Activated CD4-positive, alpha-beta T cell treated with anti-CD3 and anti-CD28 coated beads, Interleukin-2, amount 50 U/mL, for 4 hours (primary cell): Measurements from ENCODE around the gene PFDN4.
A peak's percentile ranks its signal among the peaks of the same experiment; 100 is the strongest.

Experiments used
- DNase-seq, 2 experiments: peaks; one replicate each; pipeline ENCODE4 v3.0.0-alpha.2; 2020

Gene PFDN4, protein sequence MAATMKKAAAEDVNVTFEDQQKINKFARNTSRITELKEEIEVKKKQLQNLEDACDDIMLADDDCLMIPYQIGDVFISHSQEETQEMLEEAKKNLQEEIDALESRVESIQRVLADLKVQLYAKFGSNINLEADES

DNA sequence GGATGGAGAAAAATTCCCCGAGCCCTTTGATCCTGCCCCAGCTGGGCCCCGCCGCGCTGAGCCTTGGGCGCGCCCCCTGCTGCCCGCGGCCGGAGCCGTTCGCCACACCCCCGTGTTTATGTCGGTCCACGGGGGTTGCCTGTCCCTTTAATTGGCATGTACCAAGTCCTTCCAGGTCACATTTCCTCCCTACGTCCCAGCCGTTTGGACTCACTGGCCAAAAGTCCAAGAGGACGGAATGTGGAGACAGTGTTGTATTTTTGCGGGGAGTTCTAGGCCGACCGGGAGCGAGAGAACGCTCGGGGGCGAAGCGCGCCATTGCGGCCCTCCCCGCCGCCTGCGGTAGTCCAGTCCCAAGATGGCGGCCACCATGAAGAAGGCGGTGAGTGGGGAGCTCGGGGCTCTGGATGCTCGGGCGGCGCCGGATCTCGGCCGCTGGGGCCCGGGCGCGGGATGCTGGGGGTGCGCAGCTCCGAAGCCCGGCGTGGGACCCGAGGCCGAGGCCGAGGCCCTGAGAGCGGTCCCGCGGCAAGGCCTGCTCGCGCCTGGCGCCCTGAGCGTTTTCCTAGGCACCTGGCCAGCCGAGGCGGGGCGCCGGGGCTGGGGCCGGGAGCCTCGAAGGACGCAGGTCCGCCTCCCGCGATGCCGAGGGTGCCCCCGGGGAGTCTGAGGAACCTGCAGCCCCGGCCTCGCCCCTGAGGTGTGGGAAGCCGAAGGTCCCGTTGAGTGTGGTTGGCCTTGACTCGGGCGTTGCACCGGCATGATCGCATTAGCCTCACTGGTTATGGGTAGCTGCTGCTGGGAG lies at the start of gene PFDN4:
Gene PFDN4 (plus strand): TSS at position 345 of the 805 bp plus-strand sequence. CDS start 14 bp downstream, at position 359.
- DNase-seq, result peak; percentile 62 to 69

DNA sequence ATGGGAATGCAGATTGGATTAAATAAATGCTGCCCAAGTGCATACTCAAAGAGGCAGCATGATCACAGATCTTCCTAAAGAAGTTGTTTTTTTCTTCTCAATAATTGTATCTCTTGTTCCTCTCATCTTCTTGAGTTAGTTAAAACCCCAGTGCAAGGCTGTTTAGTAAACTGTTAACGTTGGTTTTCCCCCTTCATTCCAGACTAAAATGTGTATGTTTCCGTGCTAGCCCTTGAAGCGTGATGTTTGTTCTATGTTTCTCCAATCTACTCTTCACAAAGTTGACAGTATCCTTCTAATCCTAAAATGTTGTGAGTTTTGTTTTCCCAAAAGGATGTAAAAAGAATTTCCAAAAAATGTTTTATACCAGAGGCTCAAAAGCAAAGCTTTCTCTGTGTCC lies 49.7 kb upstream of the PFDN4 start:
- no peak for DNase-seq

DNA sequence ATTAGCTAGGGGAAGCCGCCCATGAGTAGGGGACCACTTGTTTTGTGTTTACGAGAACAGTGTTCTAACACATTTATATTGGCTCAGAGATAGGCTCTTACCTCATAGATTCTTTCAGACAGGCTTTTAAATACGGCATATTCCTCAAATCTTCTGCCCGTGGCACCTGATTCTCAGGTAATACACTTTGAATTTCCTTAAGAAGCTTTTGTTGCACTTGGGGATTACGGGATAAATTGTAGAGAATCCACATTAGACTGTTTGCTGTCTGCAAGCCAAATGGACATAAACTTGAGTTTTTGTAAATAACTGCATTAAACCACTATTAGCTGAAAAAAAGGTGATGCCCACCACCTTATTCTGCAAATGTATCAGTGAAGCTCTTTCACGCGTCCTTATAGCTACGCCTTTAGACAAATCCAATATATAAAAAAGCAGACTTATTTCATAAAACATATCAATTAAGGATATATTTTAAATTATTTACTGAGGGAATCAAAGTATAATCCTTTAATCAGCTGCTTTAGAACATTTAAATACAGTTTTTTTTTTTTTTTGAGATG lies 49.0 kb upstream of the PFDN4 start:
- DNase-seq, result no peak

DNA sequence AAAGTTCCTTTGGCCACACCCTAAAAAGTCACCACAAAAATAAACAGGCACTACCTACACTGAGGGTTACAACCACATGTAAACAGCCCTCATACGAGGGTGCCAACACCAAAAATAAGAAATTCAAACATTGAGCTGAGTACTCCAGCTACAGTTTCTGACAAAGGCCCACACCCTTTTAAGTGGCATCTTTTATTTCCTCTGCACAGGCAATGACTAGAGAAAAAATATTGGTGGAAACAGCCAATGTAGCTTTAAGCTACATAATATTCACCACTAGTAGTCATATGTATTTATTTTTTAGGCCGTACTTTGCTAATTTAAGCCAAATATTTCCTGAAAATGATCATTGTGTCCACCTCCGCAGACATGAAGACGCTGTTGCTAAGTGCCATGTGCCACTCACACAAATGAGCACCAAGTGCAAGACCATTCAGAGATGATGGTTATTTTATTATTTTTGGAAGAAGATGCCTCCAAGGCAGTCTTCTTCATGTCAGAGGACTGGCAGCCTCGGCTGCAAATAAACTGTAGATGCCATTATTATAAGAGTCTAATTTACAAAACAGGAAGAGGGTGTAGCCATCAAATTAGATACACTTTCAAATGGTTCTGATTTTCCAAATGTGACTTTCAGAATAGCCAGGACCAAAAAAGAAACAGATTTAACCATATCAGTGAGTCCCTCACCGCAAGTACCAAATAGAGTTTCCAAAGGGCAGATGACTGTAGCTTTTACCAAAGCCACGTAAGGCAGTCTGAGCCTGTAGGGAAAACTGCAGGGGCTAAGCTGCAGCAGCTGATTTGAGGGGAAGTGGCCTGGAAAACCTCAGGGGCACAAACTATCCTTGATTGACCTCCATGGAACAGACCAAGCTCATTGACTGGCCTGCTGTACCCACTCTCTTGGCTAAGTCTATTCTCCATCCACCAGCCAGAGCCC lies 47.6 kb upstream of the PFDN4 start:
- no peak for DNase-seq

DNA sequence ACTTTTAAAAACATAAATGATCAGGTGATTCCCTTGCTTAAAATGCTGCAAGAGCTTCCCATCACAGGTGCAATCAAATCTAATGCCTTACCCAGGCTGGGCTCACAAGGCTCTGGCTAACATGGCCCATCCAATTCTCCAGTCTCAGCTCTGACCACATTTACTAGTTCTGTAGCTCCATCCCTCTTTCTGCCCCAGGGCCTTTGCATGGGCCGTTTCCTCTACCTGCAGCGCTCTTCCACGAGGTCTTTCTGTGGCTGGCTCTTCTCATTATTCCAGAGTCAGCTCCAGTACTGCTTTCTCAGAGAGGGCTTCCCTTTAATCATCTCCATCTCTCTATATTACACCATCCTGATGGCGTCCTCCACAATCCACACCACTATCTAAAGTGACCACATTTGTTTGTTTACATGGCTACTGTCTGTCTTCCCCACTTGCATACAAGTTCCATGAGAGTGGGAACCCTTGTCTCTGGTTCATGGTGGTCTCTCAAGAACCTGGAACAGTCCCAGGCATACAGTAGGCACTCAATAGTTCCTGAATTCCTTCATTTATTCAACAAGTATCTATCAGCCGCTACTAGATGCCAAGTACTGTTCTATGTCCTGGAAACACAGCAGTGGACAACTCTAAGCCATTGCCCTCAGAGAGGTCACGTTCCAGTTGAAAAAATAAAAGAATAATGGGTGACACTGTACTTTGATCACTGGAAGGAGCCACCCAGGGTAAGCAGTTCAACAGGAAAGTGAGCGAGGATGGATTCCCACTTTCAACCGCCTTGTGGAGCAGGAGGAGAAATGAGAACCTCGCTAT lies 46.7 kb upstream of the PFDN4 start:
- DNase-seq, result no peak

DNA sequence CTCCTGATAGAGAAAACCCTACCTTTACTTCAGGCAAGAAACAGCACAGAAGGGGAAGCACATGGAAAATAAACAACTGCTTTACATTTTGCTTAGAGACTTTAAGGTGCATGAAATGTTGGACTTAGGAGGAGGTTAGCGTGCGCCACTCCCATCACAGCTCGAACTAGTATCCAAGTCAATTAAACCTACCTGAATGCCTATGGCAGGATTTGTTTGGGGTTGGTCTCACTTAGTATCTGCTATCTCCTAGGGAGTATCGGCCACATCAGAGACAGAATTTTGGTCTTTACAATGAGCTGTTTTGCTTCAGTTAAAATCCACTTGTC lies 46.1 kb upstream of the PFDN4 start:
- no peak for DNase-seq

DNA sequence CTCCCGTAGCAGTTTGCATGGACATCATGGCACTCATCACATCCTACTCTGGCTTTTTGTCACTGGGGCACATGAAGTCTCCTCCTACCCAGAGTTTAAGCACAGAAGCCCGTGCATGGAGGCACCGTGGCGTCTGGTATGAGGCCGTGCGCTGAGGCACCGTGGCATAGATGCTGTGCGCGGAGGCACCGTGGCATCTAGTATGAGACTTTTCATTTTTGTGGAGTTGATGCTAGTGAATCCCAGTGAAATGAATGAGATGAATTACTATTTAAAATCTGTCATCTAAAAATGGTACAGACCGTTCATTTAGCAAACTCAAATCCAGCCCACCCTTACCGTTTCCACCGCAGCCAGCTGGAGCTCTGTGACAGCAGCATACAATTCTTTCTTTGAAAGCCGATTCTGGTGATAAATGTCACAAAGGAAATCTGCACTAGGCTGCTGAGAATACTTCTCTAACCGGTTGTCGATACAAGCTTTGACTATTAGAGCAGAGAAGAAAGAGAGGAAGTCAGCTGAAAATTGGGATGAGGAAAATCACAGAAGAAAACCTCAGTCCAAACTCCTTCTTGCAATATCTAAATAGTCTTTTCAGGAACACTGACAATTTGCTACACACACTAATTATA lies 45.4 kb upstream of the PFDN4 start:
- DNase-seq, result no peak

DNA sequence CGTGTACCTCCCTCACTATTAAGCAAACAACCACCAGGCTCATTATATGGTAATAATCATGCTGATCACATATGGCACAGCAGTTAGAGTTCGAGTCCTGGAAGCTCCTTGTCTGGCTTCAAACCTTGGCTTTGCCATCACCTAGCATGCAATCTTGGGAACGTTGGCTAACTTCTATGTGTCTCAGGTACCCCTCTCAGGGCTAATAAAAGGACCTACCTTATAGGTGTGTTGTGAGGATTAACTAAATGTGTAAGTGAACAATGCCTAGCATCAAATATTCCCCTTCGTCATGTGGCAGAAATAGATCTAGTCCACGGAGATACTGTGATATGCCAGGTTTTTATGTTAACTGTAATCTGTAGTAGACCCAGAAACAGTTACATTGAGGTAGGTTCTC lies 44.5 kb upstream of the PFDN4 start:
- DNase-seq, result no peak

DNA sequence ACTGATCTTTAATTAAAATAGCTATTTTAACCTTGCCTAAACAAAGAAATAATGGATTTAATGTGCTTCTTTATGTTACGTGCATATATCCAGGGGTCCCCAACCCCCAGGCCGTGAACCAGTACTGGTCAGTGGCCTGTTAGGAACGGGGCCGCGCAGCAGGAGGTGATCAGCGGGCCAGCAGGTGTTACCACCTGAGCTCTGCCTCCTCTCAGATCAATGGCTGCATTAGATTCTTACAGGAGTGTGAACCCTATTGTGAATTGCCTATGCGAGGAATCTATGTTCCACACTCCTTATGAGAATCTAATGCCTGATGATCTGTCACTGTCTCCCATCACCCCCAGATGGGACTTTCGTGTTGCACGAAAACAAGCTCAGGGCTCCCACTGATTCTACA lies 42.9 kb upstream of the PFDN4 start:
- DNase-seq, result no peak

DNA sequence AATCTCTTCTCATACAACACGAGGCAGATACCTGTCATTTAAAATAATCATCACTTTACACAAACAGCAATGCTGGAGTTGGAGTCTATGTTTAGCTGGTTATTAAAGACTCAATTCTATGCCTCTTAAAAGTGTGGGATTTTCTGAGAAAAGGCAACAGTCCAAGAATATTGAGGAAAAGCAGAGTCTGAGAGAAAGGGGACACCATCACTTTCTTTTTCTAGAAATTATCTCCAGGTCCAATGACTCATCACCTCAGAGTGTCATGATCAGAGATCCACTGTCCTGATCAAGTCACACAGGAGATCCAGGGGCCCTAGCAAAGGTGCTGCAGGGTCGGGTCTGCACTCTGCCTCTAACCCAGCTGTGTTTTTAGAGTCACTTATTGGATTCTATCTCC lies 42.1 kb upstream of the PFDN4 start:
- DNase-seq, result no peak

DNA sequence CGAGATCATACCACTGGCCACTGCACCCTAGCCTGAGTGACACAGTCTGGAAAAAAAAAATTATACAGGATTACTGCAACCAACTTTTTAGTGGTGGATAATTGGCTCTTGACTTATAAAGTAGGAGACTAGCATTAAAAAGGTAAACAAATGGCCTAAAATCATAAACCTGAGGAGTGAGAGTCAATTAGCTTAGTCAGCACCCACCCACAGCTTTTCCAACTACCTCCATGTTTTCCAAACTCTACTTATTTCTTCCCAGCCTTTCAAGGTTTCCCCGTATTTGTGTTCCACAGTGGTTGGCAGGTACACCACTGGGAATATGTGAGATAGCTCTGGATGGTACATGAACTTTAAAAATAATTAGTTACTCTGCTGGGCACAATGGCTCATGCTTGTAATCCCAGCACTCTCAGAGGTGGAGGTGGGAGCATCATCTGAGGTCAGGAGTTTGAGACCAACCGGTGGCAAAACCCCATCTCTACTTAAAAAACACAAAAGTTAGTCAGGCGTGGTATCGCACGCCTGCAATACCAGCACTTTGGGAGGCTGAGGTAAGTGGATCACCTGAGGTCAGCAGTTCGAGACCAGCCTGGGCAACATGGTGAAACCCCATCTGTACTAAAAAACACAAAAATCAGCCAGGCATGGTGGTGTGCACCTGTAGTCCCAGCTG lies 40.8 kb upstream of the PFDN4 start:
- DNase-seq, result no peak

DNA sequence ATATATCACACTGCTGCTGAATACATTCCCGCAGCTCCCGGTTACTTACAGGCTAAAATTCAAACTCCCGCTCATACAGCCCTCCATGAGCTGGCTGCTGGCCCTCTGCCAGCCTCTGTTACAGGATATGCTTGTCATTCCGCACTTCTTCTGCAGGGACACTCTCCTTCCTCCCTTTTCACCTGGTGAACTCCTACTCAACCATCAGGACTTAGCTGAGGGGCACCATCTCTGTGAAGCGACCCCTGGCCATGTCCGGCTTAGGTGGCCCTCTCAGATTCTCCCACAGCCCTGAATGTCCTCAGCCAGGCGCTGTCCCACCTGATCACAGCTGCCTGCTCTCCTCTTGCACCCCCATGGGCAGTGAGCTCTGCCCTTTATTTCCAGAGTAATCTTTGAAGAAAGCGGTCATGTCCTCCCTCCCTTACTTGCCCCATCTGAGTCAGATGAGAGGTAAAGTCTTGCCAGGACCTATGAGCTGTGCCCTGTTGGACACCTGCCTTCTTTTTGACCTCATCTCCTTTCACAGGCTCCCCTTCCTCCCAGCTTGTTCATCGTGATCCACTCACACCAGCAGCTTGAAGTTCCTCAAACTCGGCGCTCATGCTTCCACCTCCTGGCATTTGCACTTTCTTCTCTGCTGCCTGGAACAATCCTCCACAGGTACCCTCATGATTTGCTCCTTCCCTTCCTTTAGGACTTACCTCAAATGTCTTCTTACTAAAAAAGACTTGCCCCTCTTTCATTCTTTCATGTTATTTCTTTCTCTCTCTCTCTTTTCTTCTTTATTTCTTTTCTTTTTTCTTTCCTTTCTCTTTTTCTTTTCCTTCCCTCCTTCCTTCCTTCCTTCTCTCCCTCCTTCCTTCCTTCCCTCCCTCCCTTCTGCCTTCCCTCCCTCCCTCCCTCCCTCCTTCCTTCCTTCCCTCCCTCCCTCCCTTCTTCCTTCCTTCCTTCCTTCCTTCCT lies 39.7 kb upstream of the PFDN4 start:
- DNase-seq, result no peak

DNA sequence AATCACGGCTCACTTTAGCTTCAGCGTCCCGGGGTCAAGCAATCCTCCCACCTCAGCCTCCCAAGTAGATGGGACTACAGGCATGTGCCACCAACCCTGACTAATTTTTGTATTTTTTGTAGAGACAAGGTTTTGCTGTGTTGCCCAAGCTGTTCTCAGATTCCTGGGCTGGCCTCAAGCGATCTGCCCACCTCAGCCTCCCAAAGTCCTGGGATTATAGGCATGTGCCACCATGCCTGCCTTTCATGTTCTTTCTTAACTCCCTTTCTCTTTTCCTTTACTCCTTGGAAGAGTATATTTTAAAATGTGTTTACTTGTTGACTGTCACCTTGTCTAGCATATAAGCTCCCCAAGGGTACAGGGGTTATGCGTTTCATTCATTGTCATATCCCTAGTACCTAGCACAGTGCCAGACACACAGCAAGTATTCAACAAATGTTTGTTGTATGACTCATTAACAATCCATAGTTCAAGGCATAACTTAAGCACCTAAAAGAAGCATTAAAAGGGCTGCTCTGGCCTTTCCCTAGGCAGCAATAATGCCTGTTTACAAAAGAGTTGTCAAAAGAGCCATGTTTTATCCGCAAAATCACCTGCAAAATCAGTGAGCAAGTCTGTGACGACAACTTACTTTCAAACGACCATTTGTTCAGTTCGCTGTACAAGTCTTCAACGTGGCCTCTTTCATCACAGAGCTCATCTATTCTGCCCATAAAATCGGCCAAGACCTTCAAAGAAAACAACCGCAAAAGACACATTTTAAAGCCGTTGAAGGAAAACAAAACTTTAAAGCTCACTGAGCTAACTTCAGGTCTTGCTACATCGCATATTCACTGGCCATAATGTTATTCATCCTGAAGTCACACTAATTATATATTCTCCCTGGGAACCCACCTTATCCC lies 38.7 kb upstream of the PFDN4 start:
- no peak for DNase-seq

DNA sequence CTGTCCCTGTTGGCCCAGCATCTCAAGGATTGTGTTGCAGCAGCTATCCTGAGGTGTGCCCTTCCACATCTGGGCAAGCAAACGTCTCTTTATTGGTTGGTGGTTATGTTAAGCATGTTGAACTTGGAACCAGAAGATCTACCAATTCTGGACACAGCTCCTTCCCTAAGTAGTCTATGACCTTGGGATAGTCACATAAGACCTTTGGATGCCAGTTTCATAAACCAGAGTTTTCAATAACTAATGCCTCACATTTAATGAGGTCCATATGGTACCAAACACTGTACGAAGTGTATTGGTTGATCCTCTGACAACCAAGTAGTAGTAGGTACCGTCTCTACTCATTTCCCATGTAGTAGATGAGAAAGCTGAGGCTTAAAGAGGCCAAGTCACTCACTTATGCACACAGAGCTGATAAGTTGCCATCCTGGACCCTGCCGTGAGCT lies 37.8 kb upstream of the PFDN4 start:
- DNase-seq, result no peak

DNA sequence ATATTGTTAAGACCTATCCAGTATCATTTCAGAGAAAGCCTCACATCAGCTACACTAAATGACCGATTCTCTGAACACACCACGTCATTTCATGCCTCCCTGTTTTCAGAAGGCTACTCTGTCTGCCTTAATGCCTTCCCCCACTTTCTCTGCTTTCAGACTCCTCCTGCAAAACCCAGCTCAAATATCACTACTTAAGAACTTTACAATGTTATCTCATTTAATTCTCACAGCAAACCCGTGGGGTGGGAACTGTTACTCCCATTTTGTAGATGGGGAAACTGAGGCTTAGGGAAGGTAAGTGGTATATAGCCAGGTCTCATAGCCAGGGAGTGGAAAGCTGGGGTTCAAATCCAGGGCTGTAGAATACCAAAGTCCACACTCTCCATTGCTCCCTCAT lies 36.9 kb upstream of the PFDN4 start:
- no peak for DNase-seq

DNA sequence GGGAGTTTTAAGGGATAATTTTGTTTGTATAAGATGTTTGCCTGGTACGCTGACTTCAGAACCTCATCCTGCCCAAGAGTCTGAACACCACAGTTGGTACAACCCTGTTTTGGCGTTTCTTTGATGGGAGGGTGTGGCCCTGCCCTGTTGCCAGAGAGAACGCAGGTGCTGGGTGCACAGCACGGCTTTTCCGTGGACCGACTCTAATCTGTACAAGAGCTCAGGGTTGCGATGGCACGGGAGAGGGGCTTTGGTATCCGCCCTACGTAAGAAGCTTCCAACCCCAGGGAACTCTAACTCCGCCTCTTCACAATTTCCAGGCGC lies 35.4 kb upstream of the PFDN4 start:
- no peak for DNase-seq

DNA sequence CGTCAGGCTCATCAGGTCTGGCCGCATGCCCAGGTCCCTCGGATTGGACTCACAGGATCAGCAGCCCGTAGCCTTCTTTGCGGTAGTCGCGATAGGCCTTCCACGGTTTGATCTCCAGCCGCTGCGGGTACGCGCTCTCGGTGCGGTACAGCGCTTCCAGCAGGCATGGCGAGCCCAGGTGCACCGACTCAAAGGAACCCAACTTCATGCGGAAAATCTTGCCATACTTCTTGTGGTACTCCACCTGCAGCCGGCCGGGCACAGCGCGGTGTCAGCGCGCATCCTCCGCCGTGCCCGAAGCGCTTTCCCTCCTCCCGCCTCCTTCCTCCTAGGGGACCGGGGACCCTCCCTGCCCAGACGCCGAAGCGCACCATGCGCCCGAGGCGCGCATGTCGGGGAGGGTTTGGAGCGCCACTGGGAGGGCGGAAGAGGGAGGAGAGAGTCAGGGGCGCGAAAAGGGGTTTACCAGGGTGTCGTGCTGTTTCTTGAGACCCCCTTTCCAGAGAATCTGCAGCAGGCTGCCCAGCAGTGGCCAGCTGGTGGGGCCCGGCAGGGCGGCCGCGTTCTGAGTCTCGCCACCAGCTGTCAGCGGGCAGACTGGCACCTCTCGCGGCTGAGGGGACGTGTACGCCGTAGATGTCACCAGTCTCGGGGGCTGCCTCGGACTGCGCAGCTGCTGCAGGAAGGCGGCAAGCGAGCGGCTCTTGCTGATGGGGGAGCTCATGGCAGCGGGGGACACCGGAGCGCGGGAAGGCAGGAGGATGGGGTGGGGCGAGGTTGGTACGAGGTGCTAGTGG lies 34.8 kb upstream of the PFDN4 start:
- DNase-seq, result no peak
